SK-N-SH treated with all-trans-retinoic acid at 6 μM for 48 hours (cell line): Measurements from ENCODE around the gene GLIS1.

Source experiments
- ATAC-seq: fragments of 200-7000 bp; cut with Tn5 transposase; 3 replicates; pipeline ENCODE4 v1.9.1; 2020; ENCODE audit warnings: mild to moderate bottlenecking, moderate library complexity
- BACH2 ChIP-seq: fragments of 250-450 bp; sonication (Bioruptor Pico); IDR thresholded peaks from 2 replicates; pipeline ENCODE4 v1.9.0; 2021; ENCODE audit warnings: mild to moderate bottlenecking, borderline replicate concordance
- CSDC2 ChIP-seq: fragments of 250-450 bp; sonication (Bioruptor Pico); IDR thresholded peaks from 2 replicates; pipeline ENCODE4 v1.5.0; 2020; ENCODE audit warnings: mild to moderate bottlenecking, moderate library complexity
- GLIS3 ChIP-seq: fragments of 250-450 bp; sonication (Bioruptor Pico); IDR thresholded peaks from 2 replicates; pipeline ENCODE4 v1.5.0; 2020; ENCODE audit warnings: mild to moderate bottlenecking, moderate library complexity
- ISL1 ChIP-seq: fragments of 250-450 bp; sonication (Bioruptor Pico); IDR thresholded peaks from 2 replicates; pipeline ENCODE4 v2.1.2; 2022; ENCODE audit warnings: mild to moderate bottlenecking, moderate library complexity
- OSR1 ChIP-seq: fragments of 250-450 bp; sonication (Bioruptor Pico); IDR thresholded peaks from 2 replicates; pipeline ENCODE4 v1.8.0; 2022; ENCODE audit warnings: moderate library complexity, mild to moderate bottlenecking, inconsistent platforms
- PPARA ChIP-seq: fragments of 250-450 bp; sonication (Bioruptor Pico); IDR thresholded peaks from 2 replicates; pipeline ENCODE4 v1.5.0; 2020; ENCODE audit warnings: mild to moderate bottlenecking, borderline replicate concordance
- RARB ChIP-seq: fragments of 250-450 bp; sonication (Bioruptor Pico); IDR thresholded peaks from 2 replicates; pipeline ENCODE4 v1.8.0; 2021; ENCODE audit warnings: mild to moderate bottlenecking, moderate library complexity
- TOX ChIP-seq: fragments of 250-450 bp; sonication (Bioruptor Pico); IDR thresholded peaks from 2 replicates; pipeline ENCODE4 v1.8.0; 2021; ENCODE audit warnings: mild to moderate bottlenecking, moderate library complexity, borderline replicate concordance
- ZC3H10 ChIP-seq: fragments of 250-450 bp; sonication (Bioruptor Pico); IDR thresholded peaks from 2 replicates; pipeline ENCODE4 v1.5.1; 2021; ENCODE audit warnings: mild to moderate bottlenecking, moderate library complexity
- ZFP3 ChIP-seq: fragments of 250-450 bp; sonication (Bioruptor Pico); IDR thresholded peaks from 2 replicates; pipeline ENCODE4 v1.5.0; 2020; ENCODE audit warnings: mild to moderate bottlenecking, moderate library complexity
- ZNF565 ChIP-seq: fragments of 450-650 bp; formaldehyde crosslinking; conservative IDR thresholded peaks from 2 replicates; pipeline ENCODE4 v1.5.0; 2020; ENCODE audit warnings: low read depth, mild to moderate bottlenecking, moderate library complexity
- ZNF70 ChIP-seq: fragments of 450-650 bp; formaldehyde crosslinking; IDR thresholded peaks from 2 replicates; pipeline ENCODE4 v1.5.0; 2020; ENCODE audit warnings: mild to moderate bottlenecking, moderate library complexity
- TF ChIP-seq, protein P1 (sequence below): fragments of 250-450 bp; sonication (Bioruptor Pico); IDR thresholded peaks from 2 replicates; pipeline ENCODE4 v1.5.1; 2020; ENCODE audit warnings: low read depth, mild to moderate bottlenecking, moderate library complexity
- TF ChIP-seq, protein P2 (sequence below): fragments of 250-450 bp; sonication (Bioruptor Pico); IDR thresholded peaks from 2 replicates; pipeline ENCODE4 v1.5.1; 2021; ENCODE audit warnings: mild to moderate bottlenecking, moderate library complexity
- TF ChIP-seq, protein P3 (sequence below): fragments of 250-450 bp; sonication (Bioruptor Pico); IDR thresholded peaks from 2 replicates; pipeline ENCODE4 v1.5.0; 2020; ENCODE audit warnings: mild to moderate bottlenecking, moderate library complexity
- TF ChIP-seq, protein P4 (sequence below): fragments of 250-450 bp; sonication (Bioruptor Pico); IDR thresholded peaks from 2 replicates; pipeline ENCODE4 v1.8.0; 2021; ENCODE audit warnings: low read depth, mild to moderate bottlenecking, moderate library complexity, borderline replicate concordance

GLIS1 gene

DNA sequence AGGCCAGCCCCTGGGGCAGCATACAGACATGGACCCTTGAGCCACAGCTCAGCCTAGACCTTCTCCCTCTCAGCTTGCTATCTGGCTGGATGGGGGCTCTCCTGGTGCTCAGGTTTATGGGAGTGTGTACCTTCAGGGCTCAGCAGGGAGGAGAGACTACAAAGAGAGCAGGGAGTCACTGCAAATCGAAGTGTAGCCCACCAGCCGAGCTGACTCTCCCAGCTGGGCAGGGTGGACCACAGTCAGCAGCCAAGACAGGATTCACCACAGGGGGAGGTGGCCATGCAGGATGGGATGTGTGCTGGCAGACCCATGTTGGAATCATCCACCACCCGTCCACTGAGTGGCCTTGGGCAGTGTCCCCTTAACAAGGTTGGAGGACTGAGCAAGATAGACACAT, 78.3 kb downstream of the GLIS1 start:
- TF ChIP-seq OSR1 (CRISPR knock-in tag) = no peak
- ATAC-seq = no peak

DNA sequence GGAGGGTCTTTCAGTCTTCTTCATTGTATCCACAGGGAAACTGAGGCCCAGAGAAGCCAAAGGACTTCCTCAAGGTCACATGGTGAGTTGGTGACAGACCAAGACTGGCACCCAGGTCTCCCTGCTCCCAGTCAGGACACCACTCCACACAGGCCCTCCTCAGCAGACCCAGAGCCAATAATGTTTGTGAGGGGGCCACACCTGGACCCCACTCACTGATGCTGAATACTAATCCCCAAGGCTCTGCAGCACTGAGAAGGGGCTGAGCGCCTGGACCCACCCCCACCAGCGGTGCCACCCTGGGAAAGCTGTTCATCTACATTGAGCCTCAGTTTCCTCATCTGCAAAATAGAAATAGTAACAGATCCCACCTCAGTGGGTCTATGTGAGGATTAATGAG, 79.5 kb downstream of the GLIS1 start:
- no peak for ATAC-seq
- TF ChIP-seq RARB (no peak), PPARA (CRISPR knock-in tag) (no peak), TOX (no peak), ZFP3 (CRISPR knock-in tag) (no peak), ISL1 (no peak), GLIS3 (CRISPR knock-in tag) (no peak), ZC3H10 (CRISPR knock-in tag) (no peak), BACH2 (no peak), CSDC2 (no peak), OSR1 (CRISPR knock-in tag) (no peak), ZNF70 (CRISPR knock-in tag) (no peak), ZNF565 (CRISPR knock-in tag) (no peak)
- TF ChIP-seq, protein P1, sequence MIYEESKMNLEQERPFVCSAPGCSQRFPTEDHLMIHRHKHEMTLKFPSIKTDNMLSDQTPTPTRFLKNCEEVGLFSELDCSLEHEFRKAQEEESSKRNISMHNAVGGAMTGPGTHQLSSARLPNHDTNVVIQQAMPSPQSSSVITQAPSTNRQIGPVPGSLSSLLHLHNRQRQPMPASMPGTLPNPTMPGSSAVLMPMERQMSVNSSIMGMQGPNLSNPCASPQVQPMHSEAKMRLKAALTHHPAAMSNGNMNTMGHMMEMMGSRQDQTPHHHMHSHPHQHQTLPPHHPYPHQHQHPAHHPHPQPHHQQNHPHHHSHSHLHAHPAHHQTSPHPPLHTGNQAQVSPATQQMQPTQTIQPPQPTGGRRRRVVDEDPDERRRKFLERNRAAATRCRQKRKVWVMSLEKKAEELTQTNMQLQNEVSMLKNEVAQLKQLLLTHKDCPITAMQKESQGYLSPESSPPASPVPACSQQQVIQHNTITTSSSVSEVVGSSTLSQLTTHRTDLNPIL (CRISPR knock-in tag) = no peak
- TF ChIP-seq, protein P2, sequence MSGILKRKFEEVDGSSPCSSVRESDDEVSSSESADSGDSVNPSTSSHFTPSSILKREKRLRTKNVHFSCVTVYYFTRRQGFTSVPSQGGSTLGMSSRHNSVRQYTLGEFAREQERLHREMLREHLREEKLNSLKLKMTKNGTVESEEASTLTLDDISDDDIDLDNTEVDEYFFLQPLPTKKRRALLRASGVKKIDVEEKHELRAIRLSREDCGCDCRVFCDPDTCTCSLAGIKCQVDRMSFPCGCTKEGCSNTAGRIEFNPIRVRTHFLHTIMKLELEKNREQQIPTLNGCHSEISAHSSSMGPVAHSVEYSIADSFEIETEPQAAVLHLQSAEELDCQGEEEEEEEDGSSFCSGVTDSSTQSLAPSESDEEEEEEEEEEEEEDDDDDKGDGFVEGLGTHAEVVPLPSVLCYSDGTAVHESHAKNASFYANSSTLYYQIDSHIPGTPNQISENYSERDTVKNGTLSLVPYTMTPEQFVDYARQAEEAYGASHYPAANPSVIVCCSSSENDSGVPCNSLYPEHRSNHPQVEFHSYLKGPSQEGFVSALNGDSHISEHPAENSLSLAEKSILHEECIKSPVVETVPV = no peak
- TF ChIP-seq, protein P3, sequence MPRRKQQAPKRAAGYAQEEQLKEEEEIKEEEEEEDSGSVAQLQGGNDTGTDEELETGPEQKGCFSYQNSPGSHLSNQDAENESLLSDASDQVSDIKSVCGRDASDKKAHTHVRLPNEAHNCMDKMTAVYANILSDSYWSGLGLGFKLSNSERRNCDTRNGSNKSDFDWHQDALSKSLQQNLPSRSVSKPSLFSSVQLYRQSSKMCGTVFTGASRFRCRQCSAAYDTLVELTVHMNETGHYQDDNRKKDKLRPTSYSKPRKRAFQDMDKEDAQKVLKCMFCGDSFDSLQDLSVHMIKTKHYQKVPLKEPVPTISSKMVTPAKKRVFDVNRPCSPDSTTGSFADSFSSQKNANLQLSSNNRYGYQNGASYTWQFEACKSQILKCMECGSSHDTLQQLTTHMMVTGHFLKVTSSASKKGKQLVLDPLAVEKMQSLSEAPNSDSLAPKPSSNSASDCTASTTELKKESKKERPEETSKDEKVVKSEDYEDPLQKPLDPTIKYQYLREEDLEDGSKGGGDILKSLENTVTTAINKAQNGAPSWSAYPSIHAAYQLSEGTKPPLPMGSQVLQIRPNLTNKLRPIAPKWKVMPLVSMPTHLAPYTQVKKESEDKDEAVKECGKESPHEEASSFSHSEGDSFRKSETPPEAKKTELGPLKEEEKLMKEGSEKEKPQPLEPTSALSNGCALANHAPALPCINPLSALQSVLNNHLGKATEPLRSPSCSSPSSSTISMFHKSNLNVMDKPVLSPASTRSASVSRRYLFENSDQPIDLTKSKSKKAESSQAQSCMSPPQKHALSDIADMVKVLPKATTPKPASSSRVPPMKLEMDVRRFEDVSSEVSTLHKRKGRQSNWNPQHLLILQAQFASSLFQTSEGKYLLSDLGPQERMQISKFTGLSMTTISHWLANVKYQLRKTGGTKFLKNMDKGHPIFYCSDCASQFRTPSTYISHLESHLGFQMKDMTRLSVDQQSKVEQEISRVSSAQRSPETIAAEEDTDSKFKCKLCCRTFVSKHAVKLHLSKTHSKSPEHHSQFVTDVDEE = no peak
- TF ChIP-seq, protein P4, sequence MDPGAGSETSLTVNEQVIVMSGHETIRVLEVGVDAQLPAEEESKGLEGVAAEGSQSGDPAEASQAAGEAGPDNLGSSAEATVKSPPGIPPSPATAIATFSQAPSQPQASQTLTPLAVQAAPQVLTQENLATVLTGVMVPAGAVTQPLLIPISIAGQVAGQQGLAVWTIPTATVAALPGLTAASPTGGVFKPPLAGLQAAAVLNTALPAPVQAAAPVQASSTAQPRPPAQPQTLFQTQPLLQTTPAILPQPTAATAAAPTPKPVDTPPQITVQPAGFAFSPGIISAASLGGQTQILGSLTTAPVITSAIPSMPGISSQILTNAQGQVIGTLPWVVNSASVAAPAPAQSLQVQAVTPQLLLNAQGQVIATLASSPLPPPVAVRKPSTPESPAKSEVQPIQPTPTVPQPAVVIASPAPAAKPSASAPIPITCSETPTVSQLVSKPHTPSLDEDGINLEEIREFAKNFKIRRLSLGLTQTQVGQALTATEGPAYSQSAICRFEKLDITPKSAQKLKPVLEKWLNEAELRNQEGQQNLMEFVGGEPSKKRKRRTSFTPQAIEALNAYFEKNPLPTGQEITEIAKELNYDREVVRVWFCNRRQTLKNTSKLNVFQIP = no peak

DNA sequence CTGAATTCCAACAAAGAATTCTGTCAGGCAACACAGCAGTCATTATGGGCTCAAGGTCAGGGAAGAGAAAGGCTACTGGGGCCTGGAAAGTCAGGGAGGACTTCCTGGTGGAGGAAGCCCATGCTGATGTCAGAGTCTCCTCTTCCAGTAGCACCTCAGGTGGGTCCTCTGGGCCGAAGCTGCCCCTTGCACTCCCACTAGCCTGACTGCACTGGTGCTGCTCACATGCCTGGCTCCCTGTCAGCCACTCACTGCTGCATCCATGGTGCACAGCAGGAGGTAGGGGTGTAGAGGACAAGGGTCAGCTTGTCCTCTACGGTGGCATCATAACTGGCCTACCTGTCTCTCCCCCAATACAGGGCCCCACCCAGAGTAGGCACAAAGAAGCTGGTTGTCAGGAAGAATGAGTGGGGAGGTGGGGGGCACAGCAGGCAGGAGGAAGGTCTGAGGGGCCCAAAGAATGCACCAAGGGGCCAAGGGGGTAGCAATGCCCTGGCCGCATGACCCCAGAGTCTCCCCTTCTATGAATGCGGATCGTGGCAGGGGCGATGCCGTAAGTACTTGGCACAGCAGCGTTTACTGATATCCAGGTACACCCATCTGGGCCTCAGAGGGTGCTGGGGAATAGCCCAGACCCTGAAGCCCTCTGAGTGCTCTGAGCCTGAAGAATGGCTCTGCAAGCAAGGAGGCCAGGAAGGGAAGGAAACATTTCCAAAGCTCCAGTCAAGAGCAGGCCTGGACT, 80.3 kb downstream of the GLIS1 start:
- TF ChIP-seq, protein P4 = no peak
- no peak for TF ChIP-seq ZC3H10 (CRISPR knock-in tag)
- no peak for TF ChIP-seq ISL1
- TF ChIP-seq, protein P2 = no peak
- TF ChIP-seq, protein P3 = no peak
- ATAC-seq = no peak
